MCF 10A (cell line): ENCODE data around the gene BCL2L12. TPM values are rescaled to one million over a fixed set of nuclear protein-coding genes. Genes with fewer than 3 reads are reported as not detected.
A peak's percentile ranks its signal among the peaks of the same experiment; 100 is the strongest.

ENCODE experiments used
- BruUV-seq: library from RNA; stranded (reverse); fragments of 400-500 nt; replicated peaks from 2 replicates; lab custom pipeline; 2021; lab: Mats Ljungman, UMichigan
- CTCF ChIA-PET: fragments of 300-600 bp; sonication (Branson Sonifier 250); formaldehyde crosslinking; extraction: SDS; loops from one replicate; lab custom pipeline; 2021; ENCODE audit warnings: antibody characterized with exemption, inconsistent platforms; lab: Yijun Ruan, JAX
- POLR2A ChIA-PET: fragments of 300-600, 350-650 bp; sonication (Branson Sonifier 250); formaldehyde crosslinking; extraction: SDS; loops from one replicate; lab custom pipeline; 2020; ENCODE audit warnings: antibody characterized with exemption, inconsistent platforms; lab: Yijun Ruan, JAX
- DNase-seq: peaks from one replicate; pipeline ENCODE4 v3.0.0-alpha.2; 2018; ENCODE audit not compliant: unreplicated experiment
- H3K27ac Mint-ChIP-seq: one replicate; pipeline ENCODE4 v1.8.0; 2022; ENCODE audit warnings: mild to moderate bottlenecking, low read depth, mixed read lengths; ENCODE audit not compliant: unreplicated experiment
- H3K27me3 Mint-ChIP-seq: one replicate; pipeline ENCODE4 v1.8.0; 2022; ENCODE audit warnings: mixed read lengths; ENCODE audit not compliant: insufficient read depth, unreplicated experiment
- H3K36me3 Mint-ChIP-seq: one replicate; pipeline ENCODE4 v1.8.0; 2022; ENCODE audit warnings: mild to moderate bottlenecking, moderate library complexity, mixed read lengths; ENCODE audit not compliant: insufficient read depth, unreplicated experiment
- H3K4me1 Mint-ChIP-seq: one replicate; pipeline ENCODE4 v1.8.0; 2022; ENCODE audit warnings: mixed read lengths; ENCODE audit not compliant: insufficient read depth, unreplicated experiment
- H3K4me3 Mint-ChIP-seq: one replicate; pipeline ENCODE4 v1.8.0; 2022; ENCODE audit warnings: mild to moderate bottlenecking, moderate library complexity, mixed read lengths; ENCODE audit not compliant: unreplicated experiment
- H3K9me3 Mint-ChIP-seq: one replicate; pipeline ENCODE4 v1.8.0; 2022; ENCODE audit warnings: mixed read lengths; ENCODE audit not compliant: unreplicated experiment
- intact Hi-C: fragments of 100-400 bp; cut with micrococcal nuclease; formaldehyde crosslinking; loops from 2 replicates; pipeline ENCODE4 v1.14.1; 2022
- total RNA-seq: library from RNA; stranded (reverse); gene quantifications from 2 replicates; pipeline ENCODE4 v1.2.3, GENCODE V29; 2022
- TF ChIP-seq, protein P1 (sequence below): fragments of 200-600 bp; IDR thresholded peaks from one replicate; pipeline ENCODE4 v1.8.0; 2022; ENCODE audit warnings: antibody characterized with exemption, mild to moderate bottlenecking; ENCODE audit not compliant: unreplicated experiment

BCL2L12 gene
- total RNA-seq, 1 experiment from 2014 or later = 36.0 TPM

- no peak overlapping the region for H3K27ac Mint-ChIP-seq
- ChIA-PET POLR2A (interaction anchor here (0.7 kb wide), 1 partner anchor 11 kb away, joined by 3 read pairs; no protein-coding TSS in a partner anchor), CTCF (interaction anchor here (0.6 kb wide), 1 partner anchor 164 kb away, joined by 4 read pairs; no protein-coding TSS in a partner anchor)
- H3K36me3 Mint-ChIP-seq = peaks cover 78% of the 10 kb centered on the region
- no peak overlapping the region for H3K4me3 Mint-ChIP-seq
- no peaks in the 10 kb centered on the region for H3K9me3 Mint-ChIP-seq
- intact Hi-C loops = no loop called here
- TF ChIP-seq, protein P1, sequence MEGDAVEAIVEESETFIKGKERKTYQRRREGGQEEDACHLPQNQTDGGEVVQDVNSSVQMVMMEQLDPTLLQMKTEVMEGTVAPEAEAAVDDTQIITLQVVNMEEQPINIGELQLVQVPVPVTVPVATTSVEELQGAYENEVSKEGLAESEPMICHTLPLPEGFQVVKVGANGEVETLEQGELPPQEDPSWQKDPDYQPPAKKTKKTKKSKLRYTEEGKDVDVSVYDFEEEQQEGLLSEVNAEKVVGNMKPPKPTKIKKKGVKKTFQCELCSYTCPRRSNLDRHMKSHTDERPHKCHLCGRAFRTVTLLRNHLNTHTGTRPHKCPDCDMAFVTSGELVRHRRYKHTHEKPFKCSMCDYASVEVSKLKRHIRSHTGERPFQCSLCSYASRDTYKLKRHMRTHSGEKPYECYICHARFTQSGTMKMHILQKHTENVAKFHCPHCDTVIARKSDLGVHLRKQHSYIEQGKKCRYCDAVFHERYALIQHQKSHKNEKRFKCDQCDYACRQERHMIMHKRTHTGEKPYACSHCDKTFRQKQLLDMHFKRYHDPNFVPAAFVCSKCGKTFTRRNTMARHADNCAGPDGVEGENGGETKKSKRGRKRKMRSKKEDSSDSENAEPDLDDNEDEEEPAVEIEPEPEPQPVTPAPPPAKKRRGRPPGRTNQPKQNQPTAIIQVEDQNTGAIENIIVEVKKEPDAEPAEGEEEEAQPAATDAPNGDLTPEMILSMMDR = no peak
- BruUV-seq = no TSS peak
- no peaks in the 10 kb centered on the region for H3K4me1 Mint-ChIP-seq
- H3K27me3 Mint-ChIP-seq = no peaks in the 10 kb centered on the region
- DNase-seq = no peak
Measured at GRCh38 chr19:49651029-49651819, 14.5 kb upstream of the BCL2L12 start.

- Mint-ChIP-seq H3K36me3 (peaks cover 81% of the 10 kb centered on the region), H3K4me3 (no peak overlapping the region), H3K27me3 (no peaks in the 10 kb centered on the region), H3K9me3 (no peaks in the 10 kb centered on the region), H3K27ac (no peak overlapping the region), H3K4me1 (no peaks in the 10 kb centered on the region)
- DNase-seq = no peak
- no TSS peak for BruUV-seq
- CTCF ChIA-PET = no interaction called here
- TF ChIP-seq, protein P1 = no peak
- POLR2A ChIA-PET = no interaction called here
- intact Hi-C loops = no loop called here
Measured at GRCh38 chr19:49651820-49652550, 13.7 kb upstream of the BCL2L12 start.

- no peak for DNase-seq
- ChIA-PET CTCF (no interaction called here), POLR2A (no interaction called here)
- Mint-ChIP-seq H3K4me3 (no peak overlapping the region), H3K27me3 (no peaks in the 10 kb centered on the region), H3K36me3 (peaks cover 74% of the 10 kb centered on the region), H3K27ac (no peak overlapping the region), H3K9me3 (no peaks in the 10 kb centered on the region), H3K4me1 (no peaks in the 10 kb centered on the region)
- intact Hi-C loops = no loop called here
- TF ChIP-seq, protein P1 = no peak
- BruUV-seq = TSS peak; percentile 29
Measured at GRCh38 chr19:49652551-49653465, 12.9 kb upstream of the BCL2L12 start.
